SKM-1 treated with dmso at 0.1 percent for 144 hours (cell line): ENCODE results near the gene CDH13.

ENCODE experiments used
- DNase-seq: peaks from one replicate; lab custom pipeline; 2025; ENCODE audit not compliant: unreplicated experiment; lab: John Stamatoyannopoulos, UW

Gene CDH13

GRCh38 chr16:83843657-83844056 is 1216.9 kb downstream of the CDH13 start:
- peak; percentile 68 for DNase-seq

GRCh38 chr16:83845263-83845662 is 1218.5 kb downstream of the CDH13 start:
- DNase-seq = no peak

GRCh38 chr16:83847371-83848225 is 1220.8 kb downstream of the CDH13 start:
- peak; percentile 93 for DNase-seq

- DNase-seq = no peak
Measured at GRCh38 chr16:83849421-83849820, 1222.7 kb downstream of the CDH13 start.
